HepG2 (cell line): ENCODE data around the gene TRIM72. TPM values are rescaled to one million over a fixed set of nuclear protein-coding genes. Genes with fewer than 3 reads are reported as not detected.
"Not testable (repeated sequence)": the region's sequence is repeated elsewhere in the genome, so short reads cannot be mapped to it uniquely, and the experiment has no call there.

Experiments used
- ATAC-seq: fragments of 200-7000 bp; cut with Tn5 transposase; 3 replicates; pipeline ENCODE4 v1.9.1; 2020; ENCODE audit warnings: mild to moderate bottlenecking, moderate library complexity
- BruUV-seq: library from RNA; stranded (reverse); fragments of 400-500 nt; replicated peaks from 2 replicates; lab custom pipeline; 2021; lab: Mats Ljungman, UMichigan
- CTCF ChIA-PET: fragments of 300-600 bp; formaldehyde crosslinking; extraction: SDS; loops from one replicate; lab custom pipeline; 2021; ENCODE audit warnings: low total read pairs, inconsistent platforms, low intra/inter-chr PET ratio; lab: Yijun Ruan, JAX
- POLR2A ChIA-PET: fragments of 350-600 bp; sonication (Branson Sonifier 250); formaldehyde crosslinking; loops from one replicate; lab custom pipeline; 2020; ENCODE audit warnings: antibody characterized with exemption, inconsistent platforms; lab: Yijun Ruan, JAX
- DNase-seq: peaks from one replicate; pipeline ENCODE4 v3.0.0-alpha.2; 2015; ENCODE audit warnings: low spot score
- FAIRE-seq: peaks from 3 replicates; lab custom pipeline; 2011; peaks lifted over from hg19 to GRCh38; lab: Jason Lieb, UNC
- H2AFZ ChIP-seq: one replicate; pipeline ENCODE4 v1.6.1; 2011; ENCODE audit warnings: low read length, inconsistent platforms
- H3K27ac ChIP-seq: fragments of 300-600 bp; 3 replicates; pipeline ENCODE4 v1.8.0; 2011; ENCODE audit warnings: mixed run types, mild to moderate bottlenecking, mixed read lengths, low read length, inconsistent platforms; ENCODE audit not compliant: insufficient read depth; ENCODE audit errors: extremely low read length
- H3K27me3 ChIP-seq, 2 experiments: fragments of 200-600 bp in 1 of 2; 2 replicates in 1 of 2; 3 replicates in 1 of 2; pipeline versions ENCODE4 v1.6.0 to v1.8.0; 2011; ENCODE audit warnings: low read length in 2 of 2, mild to moderate bottlenecking in 2 of 2, moderate library complexity in 2 of 2, inconsistent platforms in 1 of 2; ENCODE audit not compliant: insufficient read depth in 2 of 2, control insufficient read depth in 1 of 2
- H3K36me3 ChIP-seq, 2 experiments: fragments of 200-600 bp in 1 of 2; replicated peaks in 1 of 2; 2 replicates in 1 of 2; 3 replicates in 1 of 2; pipeline versions ENCODE4 v1.5.1 to v1.8.0; 2011; ENCODE audit warnings: low read length in 2 of 2, inconsistent platforms in 1 of 2; ENCODE audit not compliant: insufficient read depth in 2 of 2, control insufficient read depth in 1 of 2
- H3K4me1 ChIP-seq: 2 replicates; pipeline ENCODE4 v1.5.1; 2012; ENCODE audit warnings: low read length, inconsistent platforms; ENCODE audit not compliant: insufficient read depth
- H3K4me2 ChIP-seq: 2 replicates; pipeline ENCODE4 v1.6.0; 2011; ENCODE audit warnings: low read depth, low read length, inconsistent platforms
- H3K4me3 ChIP-seq, 3 experiments: fragments of 200-600 bp in 1 of 3; sonication (generic), shearing (Covaris generic) in 1 of 3; replicated peaks in 1 of 3; 2 replicates each; pipeline ENCODE4 v1.5.1; 2011 to 2016; ENCODE audit warnings: low read length in 3 of 3, inconsistent platforms in 2 of 3, low read depth in 2 of 3, mild to moderate bottlenecking in 2 of 3, control low read depth in 1 of 3, mixed read lengths in 1 of 3; ENCODE audit not compliant: insufficient read depth in 1 of 3
- H3K79me2 ChIP-seq: one replicate; pipeline ENCODE4 v1.6.1; 2011; ENCODE audit warnings: low read length, inconsistent platforms; ENCODE audit not compliant: insufficient read depth
- H3K9ac ChIP-seq: 2 replicates; pipeline ENCODE4 v1.6.0; 2011; ENCODE audit warnings: mild to moderate bottlenecking, low read depth, low read length, inconsistent platforms; ENCODE audit not compliant: insufficient read depth
- H3K9me3 ChIP-seq: 2 replicates; pipeline ENCODE4 v1.5.1; 2012; ENCODE audit warnings: mild to moderate bottlenecking, low read length
- H4K20me1 ChIP-seq: 2 replicates; pipeline ENCODE4 v1.6.0; 2011; ENCODE audit warnings: inconsistent platforms, mild to moderate bottlenecking, low read length, moderate library complexity; ENCODE audit not compliant: insufficient read depth
- NKX3-1 ChIP-seq: sonication (generic); formaldehyde crosslinking; IDR thresholded peaks from 2 replicates; pipeline ENCODE4 v1.5.0; 2020; ENCODE audit warnings: missing genetic modification reagents
- PHF20 ChIP-seq: sonication (generic); formaldehyde crosslinking; IDR thresholded peaks from 2 replicates; pipeline ENCODE4 v1.5.0; 2020; ENCODE audit warnings: mild to moderate bottlenecking, missing genetic modification reagents
- PRPF4 ChIP-seq: fragments of 200-400 bp; formaldehyde crosslinking; IDR thresholded peaks from 2 replicates; pipeline ENCODE4 v1.6.1; 2016; ENCODE audit warnings: low read length, low read depth; ENCODE audit not compliant: poor library complexity, severe bottlenecking
- TAF15 ChIP-seq: fragments of 200-400 bp; formaldehyde crosslinking; IDR thresholded peaks from one replicate; pipeline ENCODE4 v1.6.1; 2018; ENCODE audit warnings: mild to moderate bottlenecking, low read depth, low read length; ENCODE audit not compliant: poor library complexity, severe bottlenecking
- WIZ ChIP-seq: sonication (generic); formaldehyde crosslinking; IDR thresholded peaks from 2 replicates; pipeline ENCODE4 v1.5.1; 2020; ENCODE audit warnings: mild to moderate bottlenecking, missing genetic modification reagents
- ZHX2 ChIP-seq, 2 experiments: sonication (generic) in 1 of 2; formaldehyde crosslinking in 1 of 2; IDR thresholded peaks; 2 replicates each; pipeline versions ENCODE4 v1.6.1 to v1.9.0; 2014 to 2022; ENCODE audit warnings: antibody characterized with exemption in 1 of 2, borderline replicate concordance in 1 of 2, inconsistent platforms in 1 of 2, low read depth in 1 of 2, missing genetic modification reagents in 1 of 2
- WGBS: methylation state at CpG from one replicate; pipeline ENCODE4 v1.1.6; 2017; ENCODE audit warnings: low lambda C conversion rate; 5-methylcytosine and 5-hydroxymethylcytosine counted together
- in situ Hi-C: cut with HindIII; loops from 2 replicates; pipeline ENCODE4 v1.10.0; 2017; ENCODE audit warnings: low pct_unique_long_range_greater_than_20kb; ENCODE audit not compliant: extremely low pct_ligation_motif_present
- intact Hi-C: fragments of 100-400 bp; cut with micrococcal nuclease; formaldehyde crosslinking; loops from one replicate; pipeline ENCODE4 v1.10.0; 2022; ENCODE audit not compliant: unreplicated experiment
- polyA plus RNA-seq, 8 experiments: library from polyadenylated mRNA; depleted of rRNA in 3 of 8; stranded (reverse) in 7 of 8; unstranded in 1 of 8; fragments of >200 nt; fragmentation: Illumina TruSeq in 4 of 8; extraction: Trizol in 4 of 8; gene quantifications; 2 replicates each; pipeline versions ENCODE4 v1.2.1 to v1.2.3, GENCODE V29; 2011 to 2016; ENCODE audit warnings: low read depth in 4 of 8, missing spikeins in 1 of 8, mixed read lengths in 1 of 8; ENCODE audit not compliant: insufficient read depth in 1 of 8
- total RNA-seq, 5 experiments: library from RNA; depleted of rRNA; stranded (reverse); fragments of >200 nt; fragmentation: Illumina TruSeq; extraction: Trizol; gene quantifications; 2 replicates each; pipeline ENCODE4 v1.2.3, GENCODE V29; 2016; ENCODE audit warnings: low read depth in 1 of 5

TRIM72 gene
- total and polyA plus RNA-seq, 2 of the 13 experiments (the other 11 are each of a cell fraction or from before 2014, with no cell fraction given) = not detected

- Histone ChIP-seq H3K27me3 (peaks cover 4 to 33% of the 10 kb centered on the region in 2 experiments; a peak in 3 of 5 replicates), H3K36me3 (no peaks in the 10 kb centered on the region), H3K9ac (no peak overlapping the region), H2AFZ (no peak overlapping the region), H3K27ac (no peak overlapping the region), H3K79me2 (no peaks in the 10 kb centered on the region), H3K4me1 (no peaks in the 10 kb centered on the region), H3K4me2 (no peak overlapping the region), H3K4me3 (no peak overlapping the region), H4K20me1 (no peaks in the 10 kb centered on the region), H3K9me3 (no peaks in the 10 kb centered on the region)
- CTCF ChIA-PET = no interaction called here
- intact Hi-C loops = no loop called here
- ATAC-seq (no peak), FAIRE-seq (no peak), DNase-seq (no peak)
- BruUV-seq = no TSS peak
- no peak for TF ChIP-seq WIZ (CRISPR knock-in tag)
- no peak for TF ChIP-seq PHF20 (CRISPR knock-in tag)
- no peak for TF ChIP-seq NKX3-1 (CRISPR knock-in tag)
- TF ChIP-seq ZHX2 (IDR thresholded peaks at IDR 0.05; ENCODE audit: low read depth) = no peak
- no peak for TF ChIP-seq ZHX2 (CRISPR knock-in tag; IDR thresholded peaks at IDR 0.05; ENCODE audit: borderline replicate concordance)
- TF ChIP-seq TAF15 = no peak
- no peak for TF ChIP-seq PRPF4
- in situ Hi-C loops = no loop called here
- 9% methylated on average over 9 of the region's 9 CpGs for WGBS
- POLR2A ChIA-PET = no interaction called here
Measured at GRCh38 chr16:31243734-31244670, 30.1 kb downstream of the TRIM72 start.

DNA sequence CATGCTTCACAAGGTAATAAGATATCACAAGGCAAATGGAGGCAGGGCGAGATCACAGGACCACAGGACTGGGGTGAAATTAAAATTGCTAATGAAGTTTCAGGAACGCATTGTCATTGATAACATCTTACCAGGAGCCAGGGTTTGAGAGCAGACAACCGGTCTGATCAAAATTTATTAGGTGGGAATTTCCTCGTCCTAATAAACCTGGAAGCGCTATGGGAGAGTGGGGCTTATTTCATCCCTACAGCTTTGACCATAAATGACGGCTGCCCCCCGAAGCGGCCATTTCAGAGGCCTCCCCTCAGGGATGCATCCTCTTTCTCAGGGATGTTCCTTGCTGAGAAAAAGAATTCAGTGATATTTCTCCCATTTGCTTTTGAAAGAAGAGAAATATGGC is 31.7 kb downstream of the TRIM72 start:
- H3K4me3 ChIP-seq, H3K36me3 ChIP-seq, H3K9ac ChIP-seq, FAIRE-seq, ATAC-seq, in situ Hi-C loops, CTCF ChIA-PET, DNase-seq, BruUV-seq, H4K20me1 ChIP-seq, H3K27ac ChIP-seq, H3K4me2 ChIP-seq, H3K9me3 ChIP-seq, H2AFZ ChIP-seq, H3K4me1 ChIP-seq, intact Hi-C loops, H3K79me2 ChIP-seq, POLR2A ChIA-PET: not testable (repeated sequence)
- 31% methylated on average over 8 of the region's 8 CpGs for WGBS
- peaks cover 3 to 22% of the 10 kb centered on the region in 2 experiments; a peak in 3 of 5 replicates for H3K27me3 ChIP-seq
